GM12878 (cell line): ENCODE results near the gene ECT2. TPM values are rescaled to one million over a fixed set of nuclear protein-coding genes. Genes with fewer than 3 reads are reported as not detected.

Experiments
- ATAC-seq: fragments of 200-7000 bp; cut with Tn5 transposase; 3 replicates; pipeline ENCODE4 v1.9.1; 2020; ENCODE audit warnings: mild to moderate bottlenecking, moderate library complexity
- BruUV-seq: library from RNA; stranded (reverse); fragments of 400-500 nt; replicated peaks from 2 replicates; lab custom pipeline; 2021; lab: Mats Ljungman, UMichigan
- CTCF ChIA-PET: fragments of 300-600 bp; sonication (Branson Sonifier 250); formaldehyde crosslinking; extraction: SDS; loops from one replicate; lab custom pipeline; 2021; ENCODE audit warnings: inconsistent platforms; lab: Yijun Ruan, JAX
- POLR2A ChIA-PET: fragments of 350-600 bp; formaldehyde crosslinking; extraction: SDS; loops from one replicate; lab custom pipeline; 2021; ENCODE audit warnings: inconsistent platforms; lab: Charles Lee
- RAD21 ChIA-PET: fragments of 300-600 bp; sonication (Branson Sonifier 250); formaldehyde crosslinking; loops from one replicate; lab custom pipeline; 2023; ENCODE audit warnings: antibody characterized with exemption; ENCODE audit not compliant: unreplicated experiment; lab: Charles Lee
- SMC1A ChIA-PET: fragments of 300-600 bp; sonication (Branson Sonifier 250); formaldehyde crosslinking; loops from one replicate; lab custom pipeline; 2023; ENCODE audit not compliant: unreplicated experiment, uncharacterized antibody; lab: Charles Lee
- DNase-seq: peaks from one replicate; pipeline ENCODE4 v3.0.0-alpha.2; 2011; ENCODE audit warnings: low read depth, low spot score
- FAIRE-seq: peaks from 3 replicates; lab custom pipeline; 2011; peaks lifted over from hg19 to GRCh38; lab: Jason Lieb, UNC
- H2AFZ ChIP-seq: 2 replicates; pipeline ENCODE4 v1.6.0; 2011; ENCODE audit warnings: low read depth, low read length, control low read depth; ENCODE audit not compliant: control insufficient read depth
- H3K27ac ChIP-seq: 2 replicates; pipeline ENCODE4 v1.5.1; 2011; ENCODE audit warnings: control low read depth; ENCODE audit not compliant: control insufficient read depth, insufficient read depth
- H3K27me3 ChIP-seq, 2 experiments: replicated peaks in 1 of 2; 2 replicates each; pipeline versions ENCODE4 v1.6.0 to v1.6.1; 2011; ENCODE audit warnings: low read length in 1 of 2; ENCODE audit not compliant: control insufficient read depth in 2 of 2, insufficient read depth in 2 of 2
- H3K36me3 ChIP-seq, 2 experiments: 2 replicates each; pipeline ENCODE4 v1.5.1; 2011; ENCODE audit warnings: low read length in 1 of 2; ENCODE audit not compliant: control insufficient read depth in 2 of 2, insufficient read depth in 2 of 2
- H3K4me1 ChIP-seq: 2 replicates; pipeline ENCODE4 v1.6.1; 2011; ENCODE audit warnings: mild to moderate bottlenecking, low read length, moderate library complexity, mixed read lengths; ENCODE audit not compliant: control insufficient read depth, insufficient read depth
- H3K4me2 ChIP-seq: 2 replicates; pipeline ENCODE4 v1.6.0; 2011; ENCODE audit warnings: control low read depth; ENCODE audit not compliant: control insufficient read depth, insufficient read depth
- H3K4me3 ChIP-seq: fragments of 200-600 bp; sonication (generic); 2 replicates; pipeline ENCODE4 v1.5.1; 2016
- H3K79me2 ChIP-seq: 2 replicates; pipeline ENCODE4 v1.6.0; 2011; ENCODE audit warnings: low read length; ENCODE audit not compliant: control insufficient read depth, insufficient read depth
- H3K9ac ChIP-seq: 2 replicates; pipeline ENCODE4 v1.8.0; 2011; ENCODE audit warnings: low read length, control low read depth, mixed read lengths; ENCODE audit not compliant: control insufficient read depth, insufficient read depth
- H3K9me3 ChIP-seq: replicated peaks from 3 replicates; pipeline ENCODE4 v1.5.1; 2011; ENCODE audit warnings: mild to moderate bottlenecking, low read length; ENCODE audit not compliant: control insufficient read depth, insufficient read depth
- H4K20me1 ChIP-seq: 2 replicates; pipeline ENCODE4 v1.6.0; 2011; ENCODE audit not compliant: control insufficient read depth, insufficient read depth
- ATF2 ChIP-seq: IDR thresholded peaks from 2 replicates; pipeline ENCODE4 v1.6.1; 2012; ENCODE audit warnings: low read length, inconsistent platforms
- BHLHE40 ChIP-seq, 2 experiments: fragments of 450-650 bp in 1 of 2; IDR thresholded peaks; 2 replicates each; pipeline ENCODE4 v1.6.1; 2011 to 2017; ENCODE audit warnings: low read depth in 2 of 2, borderline replicate concordance in 1 of 2, improper control_type of control experiment in 1 of 2, low read length in 1 of 2, mild to moderate bottlenecking in 1 of 2
- BMI1 ChIP-seq: fragments of 450-650 bp; IDR thresholded peaks from 2 replicates; pipeline ENCODE4 v1.6.1; 2016; ENCODE audit warnings: mild to moderate bottlenecking, moderate library complexity, borderline replicate concordance
- IRF4 ChIP-seq: IDR thresholded peaks from 2 replicates; pipeline ENCODE4 v1.6.1; 2011; ENCODE audit warnings: low read depth, low read length
- KDM1A ChIP-seq: fragments of 200-600 bp; sonication (generic); IDR thresholded peaks from 2 replicates; pipeline ENCODE4 v1.6.1; 2016; ENCODE audit warnings: borderline replicate concordance
- NFIC ChIP-seq: IDR thresholded peaks from 2 replicates; pipeline ENCODE4 v1.6.1; 2012; ENCODE audit warnings: low read depth, mild to moderate bottlenecking, inconsistent platforms, low read length, moderate library complexity
- PAX5 ChIP-seq: IDR thresholded peaks from 2 replicates; pipeline ENCODE4 v1.6.1; 2011; ENCODE audit warnings: low read depth, low read length, borderline replicate concordance
- SIN3A ChIP-seq: IDR thresholded peaks from 2 replicates; pipeline ENCODE4 v1.6.1; 2012; ENCODE audit warnings: low read depth, low read length, improper control_type of control experiment
- SP1 ChIP-seq: IDR thresholded peaks from one replicate; pipeline ENCODE4 v1.6.1; 2011; ENCODE audit warnings: low read depth, low read length
- SUZ12 ChIP-seq: fragments of 200-600 bp; sonication (generic); IDR thresholded peaks from one replicate; pipeline ENCODE4 v1.6.1; 2018; ENCODE audit warnings: antibody characterized with exemption, mild to moderate bottlenecking; ENCODE audit not compliant: unreplicated experiment
- TARDBP ChIP-seq: IDR thresholded peaks from 2 replicates; pipeline ENCODE4 v1.6.1; 2016; ENCODE audit warnings: borderline replicate concordance
- TCF7 ChIP-seq: IDR thresholded peaks from 2 replicates; pipeline ENCODE4 v1.6.1; 2014; ENCODE audit warnings: antibody characterized with exemption, borderline replicate concordance
- ZBTB33 ChIP-seq: fragments of 450-650 bp; IDR thresholded peaks from 2 replicates; pipeline ENCODE4 v1.6.1; 2017; ENCODE audit warnings: mild to moderate bottlenecking
- WGBS: methylation state at CpG from one replicate; pipeline ENCODE4 v1.1.6; 2016; ENCODE audit warnings: low lambda C conversion rate; ENCODE audit not compliant: insufficient replicate concordance, insufficient coverage; ENCODE audit errors: missing lambda C conversion rate; 5-methylcytosine and 5-hydroxymethylcytosine counted together
- in situ Hi-C: fragments of 300-500 bp; cut with MboI; formaldehyde crosslinking; loops from 9 replicates; pipeline ENCODE4 v1.14.3; 2018; ENCODE audit warnings: mixed read lengths
- intact Hi-C: fragments of 100-400 bp; cut with micrococcal nuclease; formaldehyde crosslinking; loops from one replicate; pipeline ENCODE4 v1.14.2; 2022; ENCODE audit not compliant: unreplicated experiment
- polyA plus RNA-seq, 11 experiments: library from polyadenylated mRNA; depleted of rRNA in 4 of 11; unstranded in 6 of 11; stranded (reverse) in 5 of 11; fragments of >200 nt; fragmentation: Nextera tagmentation in 4 of 11; fragmentation: Illumina TruSeq in 1 of 11; extraction: Ambion mirVana in 4 of 11; extraction: Trizol in 1 of 11; gene quantifications; 1 replicate in 1 of 11; 2 replicates in 10 of 11; pipeline versions ENCODE4 v1.2.1 to v1.2.3, GENCODE V29; 2011 to 2016; ENCODE audit warnings: inconsistent platforms in 2 of 11, missing spikeins in 2 of 11, low read depth in 1 of 11
- total RNA-seq, 4 experiments: library from RNA; depleted of rRNA in 3 of 4; stranded (reverse); fragments of >200 nt in 3 of 4; fragmentation: Illumina TruSeq in 1 of 4; extraction: Trizol in 1 of 4; gene quantifications; 2 replicates each; pipeline versions ENCODE4 v1.2.1 to v1.2.3, GENCODE V29; 2013 to 2021

Gene ECT2
- total and polyA plus RNA-seq, 10 of the 15 experiments (the other 5 are each of a cell fraction or from before 2014, with no cell fraction given): 21.5 to 47.8 (median 38.2) TPM

- TF ChIP-seq TARDBP (no peak), IRF4 (no peak), ATF2 (no peak), BHLHE40 (IDR thresholded peaks at IDR 0.05; ENCODE audit: borderline replicate concordance in 1 of 2, low read depth in 2 of 2, low read length in 1 of 2) (no peak), SP1 (no peak), SIN3A (no peak), SUZ12 (no peak), BMI1 (no peak), KDM1A (no peak), TCF7 (no peak), NFIC (no peak), PAX5 (no peak), ZBTB33 (no peak)
- no peaks in the 10 kb centered on the region for H4K20me1 ChIP-seq
- no TSS peak for BruUV-seq
- intact Hi-C loops (loop anchor here (10.0 kb wide), 1 partner anchor 205 kb away; no protein-coding TSS in a partner anchor), in situ Hi-C loops (no loop called here)
- CTCF ChIA-PET: interaction anchor here (0.7 to 1.6 kb wide), 3 partner anchors 9 to 21 kb away, joined by 3 read pairs; no protein-coding TSS in a partner anchor
- no peak overlapping the region for H2AFZ ChIP-seq
- no peaks in the 10 kb centered on the region for H3K4me1 ChIP-seq
- POLR2A ChIA-PET: no interaction called here
- no peaks in the 10 kb centered on the region for H3K9me3 ChIP-seq
- ATAC-seq (no peak), DNase-seq (no peak), FAIRE-seq (no peak)
- RAD21 ChIA-PET: no interaction called here
- no peak overlapping the region for H3K27ac ChIP-seq
- H3K27me3 ChIP-seq: no peaks in the 10 kb centered on the region
- H3K4me3 ChIP-seq: no peak overlapping the region
- H3K9ac ChIP-seq: no peak overlapping the region
- WGBS: 42% methylated on average over 4 of the region's 4 CpGs
- SMC1A ChIA-PET: no interaction called here
- no peaks in the 10 kb centered on the region for H3K79me2 ChIP-seq
- no peaks in the 10 kb centered on the region for H3K36me3 ChIP-seq
- no peak overlapping the region for H3K4me2 ChIP-seq
These were observed 89.2 kb downstream of the ECT2 start for GRCh38 chr3:172839679-172840078.
